ENCODE measurements around the gene DLG2. TPM values are rescaled to one million over a fixed set of nuclear protein-coding genes. Genes with fewer than 3 reads are reported as not detected.

DLG2 gene
- total RNA-seq, 3 donors from 2014 or later = 4.3 to 12.3 (median 6.9) TPM

DNA sequence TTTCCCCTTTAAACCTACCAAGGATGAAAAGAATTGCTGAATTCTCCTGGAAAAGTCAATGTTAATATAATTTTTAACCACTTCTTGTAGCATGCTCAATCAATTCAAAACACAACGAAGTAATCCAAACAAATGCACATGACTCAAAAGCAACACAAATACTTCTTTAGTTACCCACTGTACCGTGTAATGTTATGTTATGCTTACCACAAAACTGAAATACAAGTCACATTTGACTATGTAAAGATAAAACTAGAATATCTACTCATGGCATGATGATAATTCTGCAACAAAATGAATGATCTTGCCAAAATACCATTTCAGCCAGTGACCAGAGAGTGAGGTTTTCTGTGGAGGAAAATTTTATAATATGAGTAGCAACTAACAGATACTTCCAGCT is 587.0 kb downstream of the DLG2 start:
- H3K36me3 ChIP-seq = no peaks in the 10 kb centered on the region
- DNase-seq (ENCODE audit: low spot score in 2 of 2) = no peak
- TF ChIP-seq, protein P1, sequence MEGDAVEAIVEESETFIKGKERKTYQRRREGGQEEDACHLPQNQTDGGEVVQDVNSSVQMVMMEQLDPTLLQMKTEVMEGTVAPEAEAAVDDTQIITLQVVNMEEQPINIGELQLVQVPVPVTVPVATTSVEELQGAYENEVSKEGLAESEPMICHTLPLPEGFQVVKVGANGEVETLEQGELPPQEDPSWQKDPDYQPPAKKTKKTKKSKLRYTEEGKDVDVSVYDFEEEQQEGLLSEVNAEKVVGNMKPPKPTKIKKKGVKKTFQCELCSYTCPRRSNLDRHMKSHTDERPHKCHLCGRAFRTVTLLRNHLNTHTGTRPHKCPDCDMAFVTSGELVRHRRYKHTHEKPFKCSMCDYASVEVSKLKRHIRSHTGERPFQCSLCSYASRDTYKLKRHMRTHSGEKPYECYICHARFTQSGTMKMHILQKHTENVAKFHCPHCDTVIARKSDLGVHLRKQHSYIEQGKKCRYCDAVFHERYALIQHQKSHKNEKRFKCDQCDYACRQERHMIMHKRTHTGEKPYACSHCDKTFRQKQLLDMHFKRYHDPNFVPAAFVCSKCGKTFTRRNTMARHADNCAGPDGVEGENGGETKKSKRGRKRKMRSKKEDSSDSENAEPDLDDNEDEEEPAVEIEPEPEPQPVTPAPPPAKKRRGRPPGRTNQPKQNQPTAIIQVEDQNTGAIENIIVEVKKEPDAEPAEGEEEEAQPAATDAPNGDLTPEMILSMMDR (IDR thresholded peaks at IDR 0.05) = no peak
- TF ChIP-seq POLR2AphosphoS5 (IDR thresholded peaks at IDR 0.05) = no peak
- no peak for TF ChIP-seq POLR2A (IDR thresholded peaks at IDR 0.05)
- H3K4me1 ChIP-seq = no peaks in the 10 kb centered on the region
- no peak overlapping the region for H3K27ac ChIP-seq
- no peaks in the 10 kb centered on the region for H3K9me3 ChIP-seq
- no peaks in the 10 kb centered on the region for H3K27me3 ChIP-seq
- intact Hi-C loops (cut with DNase I; ENCODE audit: low total_unique reads) = no loop called here
- H3K4me3 ChIP-seq = no peak overlapping the region

DNA sequence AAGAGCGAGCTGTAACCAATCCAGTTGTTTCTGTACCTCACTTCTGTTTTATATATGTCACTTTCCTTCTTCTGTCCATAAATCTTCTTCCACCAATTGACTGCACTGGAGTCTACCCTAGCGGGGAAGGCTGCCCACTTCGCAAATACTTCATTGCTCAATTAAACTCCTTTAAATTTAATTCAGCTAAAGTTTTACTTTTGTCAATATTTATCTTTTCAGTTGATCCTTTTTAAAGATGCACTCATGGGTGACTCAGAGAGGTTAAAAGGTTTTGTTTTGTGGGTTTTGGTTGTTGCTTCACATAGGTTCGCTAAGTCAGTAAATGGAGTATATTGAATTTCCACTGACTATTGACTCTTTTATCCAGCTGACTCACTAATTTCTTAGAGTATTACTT is 597.2 kb downstream of the DLG2 start:
- no peak overlapping the region for H3K27ac ChIP-seq
- H3K4me3 ChIP-seq = no peak overlapping the region
- intact Hi-C loops (cut with DNase I; ENCODE audit: low total_unique reads) = no loop called here
- no peaks in the 10 kb centered on the region for H3K4me1 ChIP-seq
- DNase-seq (ENCODE audit: low spot score in 2 of 2) = no peak
- no peaks in the 10 kb centered on the region for H3K36me3 ChIP-seq
- TF ChIP-seq, protein P1 (IDR thresholded peaks at IDR 0.05) = no peak
- TF ChIP-seq POLR2A (IDR thresholded peaks at IDR 0.05) = no peak
- TF ChIP-seq POLR2AphosphoS5 (IDR thresholded peaks at IDR 0.05) = no peak
- H3K27me3 ChIP-seq = no peaks in the 10 kb centered on the region
- peaks cover 0 to 5% of the 10 kb centered on the region in 2 donors for H3K9me3 ChIP-seq

DNA sequence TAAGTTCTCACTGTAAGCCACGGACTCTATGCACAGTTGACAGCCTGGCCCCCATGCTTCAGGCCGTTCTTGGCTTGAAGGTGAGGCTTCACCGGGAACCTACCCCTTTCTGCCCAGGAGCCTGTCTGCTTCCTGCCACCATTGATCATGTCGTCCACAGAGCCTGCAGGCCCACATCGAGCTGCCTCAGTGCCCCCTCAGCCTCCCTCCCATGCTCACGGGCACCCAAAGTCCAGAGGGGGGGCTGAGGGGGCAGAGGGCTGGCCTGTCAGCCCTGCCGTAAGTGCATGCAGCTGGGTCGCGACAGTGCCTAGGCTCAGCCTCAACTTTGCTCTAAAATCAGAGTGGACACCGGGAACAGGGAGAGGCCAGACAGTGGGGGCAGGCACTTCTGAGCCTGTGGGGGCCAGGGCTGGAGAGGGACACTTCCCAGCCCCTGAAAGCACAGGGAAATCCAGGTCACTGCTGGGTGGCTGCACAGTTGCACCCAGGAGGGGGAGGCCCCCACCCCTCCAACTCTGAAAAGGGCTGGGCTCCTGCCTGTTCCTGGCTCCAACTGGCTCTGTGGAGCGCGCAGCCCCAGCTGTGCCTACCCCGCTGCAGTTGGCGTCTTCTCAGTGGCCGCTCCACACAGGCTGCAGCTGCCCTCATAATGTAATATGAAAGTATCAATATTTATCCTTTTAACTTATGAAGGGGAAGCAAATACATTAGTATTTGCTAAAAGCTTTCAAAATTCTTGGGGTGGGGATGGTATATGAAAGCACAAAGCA is 598.6 kb downstream of the DLG2 start:
- intact Hi-C loops (cut with DNase I; ENCODE audit: low total_unique reads) = no loop called here
- no peak overlapping the region for H3K4me3 ChIP-seq
- no peaks in the 10 kb centered on the region for H3K4me1 ChIP-seq
- no peak overlapping the region for H3K27ac ChIP-seq
- DNase-seq (ENCODE audit: low spot score in 2 of 2) = no peak
- no peaks in the 10 kb centered on the region for H3K27me3 ChIP-seq
- TF ChIP-seq, protein P1 (IDR thresholded peaks at IDR 0.05) = no peak
- TF ChIP-seq POLR2A (IDR thresholded peaks at IDR 0.05) (no peak), POLR2AphosphoS5 (IDR thresholded peaks at IDR 0.05) (no peak)
- no peaks in the 10 kb centered on the region for H3K36me3 ChIP-seq
- peaks cover 0 to 5% of the 10 kb centered on the region in 2 donors for H3K9me3 ChIP-seq

DNA sequence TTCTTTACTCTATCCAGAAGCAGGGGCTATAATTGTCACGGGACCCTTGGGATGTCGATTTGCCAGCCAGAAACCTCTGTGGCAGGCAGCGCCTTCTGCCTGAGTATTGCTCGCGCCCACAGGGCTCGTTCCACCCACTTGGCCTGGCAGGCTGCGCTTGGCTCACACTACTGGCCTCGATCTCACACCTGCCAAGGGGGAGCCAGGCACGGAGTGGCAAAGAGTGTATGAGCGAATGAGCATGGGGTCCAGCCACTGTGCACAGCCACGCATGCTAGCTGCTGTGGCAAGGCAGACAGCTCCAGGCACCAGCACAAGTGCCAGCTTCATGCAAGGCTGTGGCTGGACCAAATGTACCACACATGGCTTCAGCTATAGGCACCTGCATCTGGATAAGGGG is 599.8 kb downstream of the DLG2 start:
- Histone ChIP-seq H3K27ac (no peak overlapping the region), H3K27me3 (no peaks in the 10 kb centered on the region), H3K4me3 (no peak overlapping the region), H3K4me1 (no peaks in the 10 kb centered on the region), H3K36me3 (no peaks in the 10 kb centered on the region), H3K9me3 (peaks cover 0 to 5% of the 10 kb centered on the region in 2 donors)
- intact Hi-C loops (cut with DNase I; ENCODE audit: low total_unique reads) = no loop called here
- no peak for DNase-seq (ENCODE audit: low spot score in 2 of 2)
- no peak for TF ChIP-seq POLR2A (IDR thresholded peaks at IDR 0.05)
- TF ChIP-seq, protein P1 (IDR thresholded peaks at IDR 0.05) = no peak
- no peak for TF ChIP-seq POLR2AphosphoS5 (IDR thresholded peaks at IDR 0.05)

DNA sequence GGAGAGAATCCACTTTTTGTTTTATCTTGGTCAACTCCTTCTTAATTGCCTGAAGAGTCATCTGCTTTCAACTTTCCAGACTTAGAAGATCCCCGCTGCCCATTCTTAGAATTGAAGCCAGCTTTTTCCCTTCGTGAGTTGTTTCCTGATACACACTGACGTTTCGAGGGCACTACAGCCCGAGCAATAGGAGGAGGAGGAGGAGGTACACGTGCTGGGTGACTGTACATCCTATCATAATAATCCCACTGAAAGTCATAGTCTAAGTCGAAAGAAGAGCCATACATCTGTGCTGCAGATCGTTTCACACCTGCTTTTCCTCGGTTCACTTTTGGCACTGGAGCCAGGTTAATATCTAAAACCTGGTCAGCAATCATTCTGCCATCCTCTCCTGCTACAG is 606.1 kb downstream of the DLG2 start:
- no peak overlapping the region for H3K27ac ChIP-seq
- no peaks in the 10 kb centered on the region for H3K27me3 ChIP-seq
- no peaks in the 10 kb centered on the region for H3K9me3 ChIP-seq
- no peaks in the 10 kb centered on the region for H3K4me1 ChIP-seq
- no peak overlapping the region for H3K4me3 ChIP-seq
- intact Hi-C loops (cut with DNase I; ENCODE audit: low total_unique reads) = no loop called here
- TF ChIP-seq POLR2AphosphoS5 (IDR thresholded peaks at IDR 0.05) = no peak
- TF ChIP-seq, protein P1 (IDR thresholded peaks at IDR 0.05) = no peak
- no peak for TF ChIP-seq POLR2A (IDR thresholded peaks at IDR 0.05)
- DNase-seq (ENCODE audit: low spot score in 2 of 2) = no peak
- no peaks in the 10 kb centered on the region for H3K36me3 ChIP-seq
